Panc1 (cell line): Measurements from ENCODE around the gene KRTAP12-2. TPM values are rescaled to one million over a fixed set of nuclear protein-coding genes. Genes with fewer than 3 reads are reported as not detected.

Experiments
- ATAC-seq: fragments of 200-7000 bp; cut with Tn5 transposase; 2 replicates; pipeline ENCODE4 v1.9.1; 2020; ENCODE audit warnings: mild to moderate bottlenecking, moderate library complexity
- BruUV-seq: library from RNA; stranded (reverse); fragments of 400-500 nt; replicated peaks from 2 replicates; lab custom pipeline; 2021; lab: Mats Ljungman, UMichigan
- CTCF ChIA-PET: fragments of 300-600 bp; sonication (Branson Sonifier 250); formaldehyde crosslinking; loops from one replicate; lab custom pipeline; 2022; ENCODE audit warnings: antibody characterized with exemption; lab: Charles Lee
- POLR2A ChIA-PET: fragments of 300-600 bp; sonication (Branson Sonifier 250); formaldehyde crosslinking; loops from one replicate; lab custom pipeline; 2022; ENCODE audit warnings: antibody characterized with exemption; lab: Charles Lee
- DNase-seq: peaks from one replicate; pipeline ENCODE4 v3.0.0-alpha.2; 2010; ENCODE audit warnings: low read depth, low spot score
- H3K27ac ChIP-seq: 2 replicates; pipeline ENCODE4 v1.5.1; 2011; ENCODE audit warnings: mild to moderate bottlenecking, low read length, inconsistent platforms
- H3K27me3 ChIP-seq: fragments of 200-500 bp; sonication (Bioruptor generic); 2 replicates; pipeline ENCODE4 v1.6.0; 2014; ENCODE audit warnings: low read length, inconsistent platforms; ENCODE audit not compliant: control insufficient read depth, insufficient read depth
- H3K36me3 ChIP-seq: fragments of 200-500 bp; sonication (Bioruptor generic); 2 replicates; pipeline ENCODE4 v1.5.1; 2014; ENCODE audit warnings: inconsistent platforms, mild to moderate bottlenecking, low read length, moderate library complexity; ENCODE audit not compliant: control insufficient read depth, insufficient read depth
- H3K4me1 ChIP-seq: 2 replicates; pipeline ENCODE4 v1.5.1; 2011; ENCODE audit warnings: inconsistent platforms, mild to moderate bottlenecking, low read length, moderate library complexity; ENCODE audit not compliant: control insufficient read depth, insufficient read depth
- H3K4me3 ChIP-seq, 2 experiments: 2 replicates each; pipeline ENCODE4 v1.5.1; 2011 to 2012; ENCODE audit warnings: low read depth in 2 of 2, low read length in 2 of 2, mild to moderate bottlenecking in 2 of 2, inconsistent platforms in 1 of 2, moderate library complexity in 1 of 2
- H3K9me3 ChIP-seq: fragments of 200-500 bp; sonication (Bioruptor generic); 2 replicates; pipeline ENCODE4 v1.5.1; 2014; ENCODE audit warnings: low read depth, mild to moderate bottlenecking, inconsistent platforms, low read length, moderate library complexity; ENCODE audit not compliant: control insufficient read depth, insufficient read depth
- POLR2AphosphoS5 ChIP-seq: IDR thresholded peaks from 2 replicates; pipeline ENCODE4 v1.6.1; 2012; ENCODE audit warnings: mild to moderate bottlenecking, low read depth, low read length, moderate library complexity
- SIN3A ChIP-seq: IDR thresholded peaks from 2 replicates; pipeline ENCODE4 v1.6.1; 2012; ENCODE audit warnings: low read depth, mild to moderate bottlenecking, low read length, moderate library complexity, borderline replicate concordance; ENCODE audit not compliant: insufficient read depth
- TCF7L2 ChIP-seq: IDR thresholded peaks from 2 replicates; pipeline ENCODE4 v1.6.1; 2011; ENCODE audit warnings: mild to moderate bottlenecking, low read depth, low read length, inconsistent platforms
- in situ Hi-C: cut with HindIII; loops from 2 replicates; pipeline ENCODE4 v1.10.0; 2016; ENCODE audit warnings: low sequenced_read_pairs, low pct_unique_long_range_greater_than_20kb
- intact Hi-C: fragments of 100-400 bp; cut with micrococcal nuclease; formaldehyde crosslinking; loops from one replicate; pipeline ENCODE4 v1.10.0; 2022; ENCODE audit not compliant: unreplicated experiment
- total RNA-seq: library from RNA; stranded (reverse); gene quantifications from one replicate; pipeline ENCODE4 v1.2.1, GENCODE V29; 2021; ENCODE audit not compliant: unreplicated experiment
- TF ChIP-seq, protein P1 (sequence below): fragments of 450-650 bp; IDR thresholded peaks from 2 replicates; pipeline ENCODE4 v1.5.1; 2017; ENCODE audit warnings: mild to moderate bottlenecking
- TF ChIP-seq, protein P2 (sequence below), 2 experiments: IDR thresholded peaks; 2 replicates each; pipeline ENCODE4 v1.6.1; 2011 to 2012; ENCODE audit warnings: low read depth in 2 of 2, control low read depth in 1 of 2, low read length in 1 of 2, mild to moderate bottlenecking in 1 of 2, moderate library complexity in 1 of 2; ENCODE audit not compliant: insufficient read depth in 1 of 2

The KRTAP12-2 gene
- total RNA-seq, 1 experiment from 2014 or later = not detected

DNA sequence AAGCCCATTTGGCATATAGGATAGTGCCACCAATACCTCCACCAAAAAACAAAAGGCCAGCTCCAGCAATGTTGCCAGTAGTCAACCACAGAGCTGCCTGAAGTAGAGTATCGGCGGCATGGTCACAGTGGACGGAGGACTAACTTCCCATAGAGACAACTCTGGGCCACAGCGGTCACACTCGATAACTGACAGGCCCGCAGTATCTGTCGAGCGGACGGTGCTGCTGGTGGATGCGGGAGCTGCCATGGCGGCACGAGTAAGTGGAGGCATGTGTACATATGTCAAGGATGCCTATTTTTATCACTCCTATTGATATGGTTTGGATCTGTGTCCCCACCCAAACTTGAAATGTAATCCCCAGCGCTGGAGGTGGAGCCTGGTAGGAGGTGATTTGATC is 11.2 kb upstream of the KRTAP12-2 start:
- no peak for TF ChIP-seq SIN3A
- TF ChIP-seq, protein P1, sequence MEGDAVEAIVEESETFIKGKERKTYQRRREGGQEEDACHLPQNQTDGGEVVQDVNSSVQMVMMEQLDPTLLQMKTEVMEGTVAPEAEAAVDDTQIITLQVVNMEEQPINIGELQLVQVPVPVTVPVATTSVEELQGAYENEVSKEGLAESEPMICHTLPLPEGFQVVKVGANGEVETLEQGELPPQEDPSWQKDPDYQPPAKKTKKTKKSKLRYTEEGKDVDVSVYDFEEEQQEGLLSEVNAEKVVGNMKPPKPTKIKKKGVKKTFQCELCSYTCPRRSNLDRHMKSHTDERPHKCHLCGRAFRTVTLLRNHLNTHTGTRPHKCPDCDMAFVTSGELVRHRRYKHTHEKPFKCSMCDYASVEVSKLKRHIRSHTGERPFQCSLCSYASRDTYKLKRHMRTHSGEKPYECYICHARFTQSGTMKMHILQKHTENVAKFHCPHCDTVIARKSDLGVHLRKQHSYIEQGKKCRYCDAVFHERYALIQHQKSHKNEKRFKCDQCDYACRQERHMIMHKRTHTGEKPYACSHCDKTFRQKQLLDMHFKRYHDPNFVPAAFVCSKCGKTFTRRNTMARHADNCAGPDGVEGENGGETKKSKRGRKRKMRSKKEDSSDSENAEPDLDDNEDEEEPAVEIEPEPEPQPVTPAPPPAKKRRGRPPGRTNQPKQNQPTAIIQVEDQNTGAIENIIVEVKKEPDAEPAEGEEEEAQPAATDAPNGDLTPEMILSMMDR = no peak
- TF ChIP-seq POLR2AphosphoS5 = no peak
- TF ChIP-seq, protein P2, sequence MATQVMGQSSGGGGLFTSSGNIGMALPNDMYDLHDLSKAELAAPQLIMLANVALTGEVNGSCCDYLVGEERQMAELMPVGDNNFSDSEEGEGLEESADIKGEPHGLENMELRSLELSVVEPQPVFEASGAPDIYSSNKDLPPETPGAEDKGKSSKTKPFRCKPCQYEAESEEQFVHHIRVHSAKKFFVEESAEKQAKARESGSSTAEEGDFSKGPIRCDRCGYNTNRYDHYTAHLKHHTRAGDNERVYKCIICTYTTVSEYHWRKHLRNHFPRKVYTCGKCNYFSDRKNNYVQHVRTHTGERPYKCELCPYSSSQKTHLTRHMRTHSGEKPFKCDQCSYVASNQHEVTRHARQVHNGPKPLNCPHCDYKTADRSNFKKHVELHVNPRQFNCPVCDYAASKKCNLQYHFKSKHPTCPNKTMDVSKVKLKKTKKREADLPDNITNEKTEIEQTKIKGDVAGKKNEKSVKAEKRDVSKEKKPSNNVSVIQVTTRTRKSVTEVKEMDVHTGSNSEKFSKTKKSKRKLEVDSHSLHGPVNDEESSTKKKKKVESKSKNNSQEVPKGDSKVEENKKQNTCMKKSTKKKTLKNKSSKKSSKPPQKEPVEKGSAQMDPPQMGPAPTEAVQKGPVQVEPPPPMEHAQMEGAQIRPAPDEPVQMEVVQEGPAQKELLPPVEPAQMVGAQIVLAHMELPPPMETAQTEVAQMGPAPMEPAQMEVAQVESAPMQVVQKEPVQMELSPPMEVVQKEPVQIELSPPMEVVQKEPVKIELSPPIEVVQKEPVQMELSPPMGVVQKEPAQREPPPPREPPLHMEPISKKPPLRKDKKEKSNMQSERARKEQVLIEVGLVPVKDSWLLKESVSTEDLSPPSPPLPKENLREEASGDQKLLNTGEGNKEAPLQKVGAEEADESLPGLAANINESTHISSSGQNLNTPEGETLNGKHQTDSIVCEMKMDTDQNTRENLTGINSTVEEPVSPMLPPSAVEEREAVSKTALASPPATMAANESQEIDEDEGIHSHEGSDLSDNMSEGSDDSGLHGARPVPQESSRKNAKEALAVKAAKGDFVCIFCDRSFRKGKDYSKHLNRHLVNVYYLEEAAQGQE (IDR thresholded peaks at IDR 0.05; ENCODE audit: insufficient read depth in 1 of 2, low read depth in 2 of 2, low read length in 1 of 2) = no peak
- no peak for TF ChIP-seq TCF7L2
- ChIA-PET POLR2A (no interaction called here), CTCF (no interaction called here)
- Histone ChIP-seq H3K9me3 (no peaks in the 10 kb centered on the region), H3K4me3 (no peak overlapping the region), H3K36me3 (no peaks in the 10 kb centered on the region), H3K27me3 (no peaks in the 10 kb centered on the region; the same call in 1 of the 2 replicates), H3K27ac (no peak overlapping the region), H3K4me1 (no peaks in the 10 kb centered on the region)
- no TSS peak for BruUV-seq
- intact Hi-C loops = no loop called here
- ATAC-seq (no peak), DNase-seq (no peak)
- in situ Hi-C loops = no loop called here

DNA sequence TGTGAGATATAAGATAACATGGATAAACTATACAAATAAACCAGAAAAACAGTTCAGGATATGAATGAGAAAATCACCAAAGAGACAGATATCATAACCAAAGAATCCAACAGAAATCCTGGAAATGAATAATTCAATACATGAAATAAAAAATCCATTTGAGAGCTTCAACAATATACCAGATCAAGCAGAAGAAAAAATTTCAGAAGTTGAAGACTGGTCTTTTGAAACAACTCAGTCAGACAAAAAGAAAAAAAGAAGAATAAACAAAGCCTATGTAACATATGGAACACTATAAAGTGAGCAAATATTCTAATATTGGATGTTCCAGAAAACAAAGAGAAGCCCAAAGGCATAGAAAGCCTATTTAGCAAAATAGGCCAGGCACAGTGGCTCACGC is 5.2 kb upstream of the KRTAP12-2 start:
- ATAC-seq = no peak
- in situ Hi-C loops (no loop called here), intact Hi-C loops (no loop called here)
- H3K27ac ChIP-seq = no peak overlapping the region
- H3K4me1 ChIP-seq = no peaks in the 10 kb centered on the region
- no TSS peak for BruUV-seq
- H3K9me3 ChIP-seq = no peaks in the 10 kb centered on the region
- no peaks in the 10 kb centered on the region for H3K36me3 ChIP-seq
- H3K4me3 ChIP-seq = no peak overlapping the region
- no peaks in the 10 kb centered on the region; the same call in 1 of the 2 replicates for H3K27me3 ChIP-seq
- ChIA-PET POLR2A (no interaction called here), CTCF (no interaction called here)
- DNase-seq = no peak
- TF ChIP-seq TCF7L2 = no peak
- TF ChIP-seq, protein P2 (IDR thresholded peaks at IDR 0.05; ENCODE audit: insufficient read depth in 1 of 2, low read depth in 2 of 2, low read length in 1 of 2) = no peak
- no peak for TF ChIP-seq SIN3A
- TF ChIP-seq POLR2AphosphoS5 = no peak
- TF ChIP-seq, protein P1 = no peak
